Measurements from ENCODE around the gene DLGAP4.
"Not testable (repeated sequence)": the region's sequence is repeated elsewhere in the genome, so short reads cannot be mapped to it uniquely, and the experiment has no call there.

Gene DLGAP4

GRCh38 chr20:36543184-36544133, 237.3 kb downstream of the DLGAP4 start:
- DNase-seq = no peak

GRCh38 chr20:36544134-36545018, 238.2 kb downstream of the DLGAP4 start:
- peak; percentile 40 to 59 for DNase-seq

GRCh38 chr20:36546111-36546736, 240.1 kb downstream of the DLGAP4 start:
- DNase-seq = no peak

- DNase-seq = no peak
These were observed 241.3 kb downstream of the DLGAP4 start for GRCh38 chr20:36547186-36548005.

GRCh38 chr20:36548006-36548315, 241.8 kb downstream of the DLGAP4 start:
- peak in 1 of 2 experiments; percentile 33 for DNase-seq

GRCh38 chr20:36548704-36549627, 242.8 kb downstream of the DLGAP4 start:
- no peak for DNase-seq

- no peak for DNase-seq
These were observed 243.4 kb downstream of the DLGAP4 start for GRCh38 chr20:36549628-36549941.

GRCh38 chr20:36549942-36550789, 244.0 kb downstream of the DLGAP4 start:
- DNase-seq = peak in 1 of 2 experiments; percentile 39

GRCh38 chr20:36550790-36551299, 244.7 kb downstream of the DLGAP4 start:
- DNase-seq = no peak

- DNase-seq = no peak
These were observed 249.1 kb downstream of the DLGAP4 start for GRCh38 chr20:36555248-36555647.

GRCh38 chr20:36562724-36563123, 256.6 kb downstream of the DLGAP4 start:
- no peak for DNase-seq

- no peak for DNase-seq
These were observed 257.2 kb downstream of the DLGAP4 start for GRCh38 chr20:36563374-36563773.

GRCh38 chr20:36564078-36564725, 258.1 kb downstream of the DLGAP4 start:
- DNase-seq = not testable (repeated sequence)

- not testable (repeated sequence) for DNase-seq
These were observed 258.6 kb downstream of the DLGAP4 start for GRCh38 chr20:36564726-36565121.

GRCh38 chr20:36565520-36565919, 259.4 kb downstream of the DLGAP4 start:
- DNase-seq = no peak

GRCh38 chr20:36569847-36570429, 263.8 kb downstream of the DLGAP4 start:
- no peak for DNase-seq

- no peak for DNase-seq
These were observed 265.7 kb downstream of the DLGAP4 start for GRCh38 chr20:36571564-36572504.

- no peak for DNase-seq
These were observed 266.6 kb downstream of the DLGAP4 start for GRCh38 chr20:36572701-36573102.

Data from NCI-H524 (cell line).